Measurements from ENCODE around the gene ATG5.

DNA sequence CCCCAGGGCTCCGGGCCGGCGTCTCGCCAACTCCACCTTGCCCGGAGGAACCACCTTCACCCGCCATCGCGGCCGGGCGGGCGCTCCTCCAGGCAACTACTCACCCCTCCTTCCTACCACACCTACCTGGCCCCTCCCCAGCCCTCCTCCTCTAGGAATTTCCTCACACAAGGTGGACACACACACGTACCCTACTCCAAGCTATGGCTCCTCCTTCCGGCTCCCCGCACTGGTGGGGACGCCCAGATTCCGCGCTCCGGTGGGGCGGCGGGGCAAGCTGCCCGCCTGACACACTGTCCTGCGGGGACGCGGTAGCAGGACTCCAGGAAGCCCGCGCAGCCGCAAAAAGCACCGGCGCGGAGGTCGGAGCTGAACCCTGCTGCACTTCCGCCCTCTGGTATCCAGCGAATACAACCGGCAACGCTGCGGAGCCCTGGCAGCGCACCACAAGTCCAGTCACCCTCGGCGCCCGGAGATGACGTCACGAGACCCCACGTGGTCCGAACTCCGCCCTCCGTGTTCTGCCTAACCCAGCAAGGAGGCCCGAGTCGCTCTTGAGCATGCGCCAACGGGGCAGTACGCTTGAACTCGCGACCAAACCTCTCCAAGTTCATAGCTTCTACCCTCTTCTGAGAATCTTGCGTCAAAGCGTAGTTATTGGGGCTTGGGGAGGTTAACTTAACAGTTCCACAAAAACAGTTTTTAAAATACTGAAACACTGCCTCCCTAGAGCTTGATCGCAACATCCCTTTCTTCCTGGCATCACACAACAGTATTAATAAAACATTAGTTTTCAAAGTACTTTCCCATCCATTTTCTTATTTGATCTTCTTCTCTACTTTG, at the start of gene ATG5:
- TF ChIP-seq SUZ12 (IDR thresholded peaks at IDR 0.05; ENCODE audit: extremely low read depth, insufficient read depth, insufficient read length) (no peak), ZNF274 (IDR thresholded peaks at IDR 0.05; ENCODE audit: low read depth, low read length) (no peak), YY1 (IDR thresholded peaks at IDR 0.05; ENCODE audit: insufficient read depth, insufficient read length) (no peak)

All from NT2/D1 (cell line).